OCI-LY3 (cell line): Measurements from ENCODE around the gene DIAPH2.

Experiments
- H2AFZ ChIP-seq: fragments of 200-600, 300-600 bp; shearing (Covaris generic); 2 replicates; pipeline ENCODE4 v1.6.0; 2014; ENCODE audit warnings: antibody characterized with exemption, low read depth, low read length
- H3K27ac ChIP-seq: fragments of 200-600, 300-600 bp; sonication (generic); 2 replicates; pipeline ENCODE4 v1.5.1; 2014; ENCODE audit warnings: mild to moderate bottlenecking, low read length, moderate library complexity, mixed read lengths
- H3K27me3 ChIP-seq: fragments of 200-600, 300-600 bp; sonication (generic); 2 replicates; pipeline ENCODE4 v1.6.1; 2014; ENCODE audit warnings: low read depth, low read length, mixed read lengths
- H3K36me3 ChIP-seq: fragments of 200-600, 300-600 bp; sonication (generic); replicated peaks from 2 replicates; pipeline ENCODE3; 2014; ENCODE audit warnings: low read depth, low read length, mixed read lengths
- H3K4me1 ChIP-seq: fragments of 300-600, 200-600 bp; sonication (generic); 2 replicates; pipeline ENCODE4 v1.6.1; 2014; ENCODE audit warnings: low read length, mixed read lengths
- H3K4me2 ChIP-seq: fragments of 200-600, 300-600 bp; sonication (generic); 2 replicates; pipeline ENCODE4 v1.6.1; 2014; ENCODE audit warnings: low read length, mixed read lengths
- H3K4me3 ChIP-seq: fragments of 300-600, 200-600 bp; sonication (generic); 2 replicates; pipeline ENCODE4 v1.5.1; 2014; ENCODE audit warnings: antibody characterized with exemption, mild to moderate bottlenecking, low read length, moderate library complexity
- H3K79me2 ChIP-seq: fragments of 300-600, 200-600 bp; shearing (Covaris generic); 2 replicates; pipeline ENCODE4 v1.6.1; 2014; ENCODE audit warnings: mild to moderate bottlenecking, low read length, mixed read lengths
- H3K9ac ChIP-seq: fragments of 300-600, 200-600 bp; shearing (Covaris generic); 2 replicates; pipeline ENCODE4 v1.6.0; 2014; ENCODE audit warnings: mild to moderate bottlenecking, low read length, moderate library complexity
- H3K9me3 ChIP-seq: fragments of 200-600, 300-600 bp; shearing (Covaris generic); 2 replicates; pipeline ENCODE4 v1.6.1; 2014; ENCODE audit warnings: low read length, mixed read lengths; ENCODE audit not compliant: insufficient read depth
- H4K20me1 ChIP-seq: fragments of 200-600, 300-600 bp; sonication (generic); 2 replicates; pipeline ENCODE4 v1.6.1; 2016; ENCODE audit warnings: low read length, mixed read lengths; ENCODE audit not compliant: insufficient read depth
- CTCF ChIP-seq: fragments of 200-600, 300-600 bp; sonication (generic); IDR thresholded peaks from 2 replicates; pipeline ENCODE4 v1.5.1; 2014; ENCODE audit warnings: antibody characterized with exemption, low read length, low read depth
- EZH2phosphoT487 ChIP-seq: fragments of 200-600 bp; shearing (Covaris generic); IDR thresholded peaks from 2 replicates; pipeline ENCODE4 v1.6.1; 2018; ENCODE audit warnings: antibody characterized with exemption, mixed run types, low read depth

DIAPH2 gene

GRCh38 chrX:97358941-97359340, 674.3 kb downstream of the DIAPH2 start:
- Histone ChIP-seq H3K4me2 (no peak overlapping the region), H3K36me3 (no peaks in the 10 kb centered on the region), H3K9ac (no peak overlapping the region), H3K4me1 (no peaks in the 10 kb centered on the region), H3K27ac (no peak overlapping the region), H3K9me3 (no peaks in the 10 kb centered on the region), H3K4me3 (no peak overlapping the region), H2AFZ (no peak overlapping the region), H3K27me3 (no peaks in the 10 kb centered on the region), H3K79me2 (no peaks in the 10 kb centered on the region), H4K20me1 (no peaks in the 10 kb centered on the region)
- TF ChIP-seq EZH2phosphoT487: no peak
- no peak for TF ChIP-seq CTCF

- no peak overlapping the region for H3K4me2 ChIP-seq
- no peaks in the 10 kb centered on the region for H3K9me3 ChIP-seq
- no peaks in the 10 kb centered on the region for H4K20me1 ChIP-seq
- no peak overlapping the region for H3K4me3 ChIP-seq
- TF ChIP-seq CTCF: no peak
- no peak for TF ChIP-seq EZH2phosphoT487
- no peak overlapping the region for H3K27ac ChIP-seq
- no peaks in the 10 kb centered on the region for H3K4me1 ChIP-seq
- no peaks in the 10 kb centered on the region for H3K36me3 ChIP-seq
- no peaks in the 10 kb centered on the region for H3K79me2 ChIP-seq
- H2AFZ ChIP-seq: no peak overlapping the region
- H3K27me3 ChIP-seq: no peaks in the 10 kb centered on the region
- H3K9ac ChIP-seq: no peak overlapping the region
Observed at GRCh38 chrX:97363843-97364242, 679.2 kb downstream of the DIAPH2 start.

- Histone ChIP-seq H2AFZ (no peak overlapping the region), H4K20me1 (no peaks in the 10 kb centered on the region), H3K4me2 (no peak overlapping the region), H3K4me3 (no peak overlapping the region), H3K9ac (no peak overlapping the region), H3K4me1 (no peaks in the 10 kb centered on the region), H3K9me3 (no peaks in the 10 kb centered on the region), H3K27me3 (no peaks in the 10 kb centered on the region), H3K27ac (no peak overlapping the region), H3K36me3 (no peaks in the 10 kb centered on the region), H3K79me2 (no peaks in the 10 kb centered on the region)
- TF ChIP-seq CTCF: no peak
- TF ChIP-seq EZH2phosphoT487: no peak
Observed at GRCh38 chrX:97366237-97366636, 681.6 kb downstream of the DIAPH2 start.

- H3K27me3 ChIP-seq: no peaks in the 10 kb centered on the region
- H3K4me3 ChIP-seq: no peak overlapping the region
- no peaks in the 10 kb centered on the region for H3K36me3 ChIP-seq
- H2AFZ ChIP-seq: no peak overlapping the region
- H3K27ac ChIP-seq: no peak overlapping the region
- no peaks in the 10 kb centered on the region for H3K4me1 ChIP-seq
- H3K4me2 ChIP-seq: no peak overlapping the region
- H3K79me2 ChIP-seq: no peaks in the 10 kb centered on the region
- TF ChIP-seq CTCF (no peak), EZH2phosphoT487 (no peak)
- H3K9ac ChIP-seq: no peak overlapping the region
- no peaks in the 10 kb centered on the region for H3K9me3 ChIP-seq
- H4K20me1 ChIP-seq: no peaks in the 10 kb centered on the region
Observed at GRCh38 chrX:97367125-97367524, 682.5 kb downstream of the DIAPH2 start.
